IMR-90 (cell line): ENCODE data around the gene CLSTN3. TPM values are rescaled to one million over a fixed set of nuclear protein-coding genes. Genes with fewer than 3 reads are reported as not detected.

Source experiments
- ATAC-seq: fragments of 200-7000 bp; cut with Tn5 transposase; 2 replicates; pipeline ENCODE4 v1.9.1; 2020; ENCODE audit warnings: low read depth, mild to moderate bottlenecking, moderate library complexity
- BruUV-seq: library from RNA; stranded (reverse); fragments of 400-500 nt; replicated peaks from 2 replicates; lab custom pipeline; 2021; lab: Mats Ljungman, UMichigan
- CTCF ChIA-PET: fragments of 300-600 bp; formaldehyde crosslinking; extraction: SDS; loops from one replicate; lab custom pipeline; 2021; ENCODE audit warnings: antibody characterized with exemption; lab: Yijun Ruan, JAX
- POLR2A ChIA-PET: fragments of 300-600 bp; sonication (Branson Sonifier 250); formaldehyde crosslinking; loops from one replicate; lab custom pipeline; 2022; ENCODE audit warnings: antibody characterized with exemption; ENCODE audit not compliant: unreplicated experiment; lab: Charles Lee
- DNase-seq: peaks from one replicate; pipeline ENCODE4 v3.0.0; 2013
- H2AFZ ChIP-seq: replicated peaks from 2 replicates; pipeline ENCODE3; 2013; ENCODE audit warnings: low read length, mild to moderate bottlenecking; ENCODE audit not compliant: poor library complexity
- H2AK5ac ChIP-seq: 2 replicates; pipeline ENCODE4 v1.6.1; 2013; ENCODE audit warnings: low read depth, low read length, inconsistent platforms
- H2AK9ac ChIP-seq: replicated peaks from 2 replicates; pipeline ENCODE3; 2013; ENCODE audit warnings: mild to moderate bottlenecking, low read depth, low read length, moderate library complexity; ENCODE audit not compliant: poor library complexity
- H2BK120ac ChIP-seq: 2 replicates; pipeline ENCODE4 v1.6.1; 2013; ENCODE audit warnings: low read depth, low read length, inconsistent platforms
- H2BK15ac ChIP-seq: 3 replicates; pipeline ENCODE4 v1.6.1; 2013; ENCODE audit warnings: low read depth, low read length, inconsistent platforms
- H2BK20ac ChIP-seq: 2 replicates; pipeline ENCODE4 v1.6.1; 2013; ENCODE audit warnings: low read depth, mild to moderate bottlenecking, inconsistent platforms, low read length, moderate library complexity
- H2BK5ac ChIP-seq: 2 replicates; pipeline ENCODE4 v1.6.1; 2013; ENCODE audit warnings: mild to moderate bottlenecking, low read depth, low read length, inconsistent platforms; ENCODE audit not compliant: poor library complexity, severe bottlenecking
- H3K14ac ChIP-seq: replicated peaks from 2 replicates; pipeline ENCODE4 v1.6.1; 2013; ENCODE audit warnings: low read depth, low read length, inconsistent platforms
- H3K18ac ChIP-seq: 2 replicates; pipeline ENCODE4 v1.6.1; 2013; ENCODE audit warnings: low read depth, low read length, control low read depth
- H3K23ac ChIP-seq: 2 replicates; pipeline ENCODE4 v1.6.1; 2013; ENCODE audit warnings: low read depth, low read length, inconsistent platforms
- H3K27ac ChIP-seq: 2 replicates; pipeline ENCODE4 v1.5.1; 2013; ENCODE audit warnings: mild to moderate bottlenecking, control low read depth, low read length; ENCODE audit not compliant: insufficient read depth
- H3K27me3 ChIP-seq: 2 replicates; pipeline ENCODE4 v1.6.1; 2013; ENCODE audit warnings: low read length; ENCODE audit not compliant: control insufficient read depth, insufficient read depth
- H3K36me3 ChIP-seq: 2 replicates; pipeline ENCODE4 v1.6.1; 2013; ENCODE audit warnings: low read length, mixed read lengths; ENCODE audit not compliant: control insufficient read depth, insufficient read depth
- H3K4ac ChIP-seq: 2 replicates; pipeline ENCODE4 v1.6.1; 2013; ENCODE audit warnings: low read depth, low read length, inconsistent platforms
- H3K4me1 ChIP-seq: 2 replicates; pipeline ENCODE4 v1.6.1; 2013; ENCODE audit warnings: low read length, mixed read lengths; ENCODE audit not compliant: control insufficient read depth, insufficient read depth
- H3K4me2 ChIP-seq: 2 replicates; pipeline ENCODE4 v1.6.1; 2013; ENCODE audit warnings: low read depth, mild to moderate bottlenecking, control low read depth, low read length, moderate library complexity
- H3K4me3 ChIP-seq: 2 replicates; pipeline ENCODE4 v1.5.1; 2013; ENCODE audit warnings: low read depth, mild to moderate bottlenecking, control low read depth, low read length, moderate library complexity; ENCODE audit not compliant: insufficient read depth
- H3K56ac ChIP-seq: 2 replicates; pipeline ENCODE4 v1.6.1; 2013; ENCODE audit warnings: low read length, inconsistent platforms; ENCODE audit not compliant: insufficient read depth; ENCODE audit errors: extremely low read depth
- H3K79me1 ChIP-seq, 2 experiments: 2 replicates each; pipeline ENCODE4 v1.6.1; 2013; ENCODE audit warnings: low read length in 2 of 2, inconsistent platforms in 1 of 2, low read depth in 1 of 2
- H3K9ac ChIP-seq: 2 replicates; pipeline ENCODE4 v1.6.1; 2013; ENCODE audit warnings: low read depth, low read length, control low read depth
- H3K9me1 ChIP-seq: 2 replicates; pipeline ENCODE4 v1.6.1; 2013; ENCODE audit warnings: low read length, inconsistent platforms; ENCODE audit not compliant: insufficient read depth
- H3K9me3 ChIP-seq: 2 replicates; pipeline ENCODE4 v1.6.1; 2013; ENCODE audit warnings: low read length; ENCODE audit not compliant: control insufficient read depth, insufficient read depth
- H4K20me1 ChIP-seq: 2 replicates; pipeline ENCODE4 v1.6.1; 2013; ENCODE audit warnings: low read length, inconsistent platforms; ENCODE audit not compliant: insufficient read depth
- H4K5ac ChIP-seq: 2 replicates; pipeline ENCODE4 v1.6.1; 2013; ENCODE audit warnings: mild to moderate bottlenecking, low read depth, low read length, control low read depth
- H4K8ac ChIP-seq, 2 experiments: 2 replicates each; pipeline ENCODE4 v1.6.1; 2013; ENCODE audit warnings: low read depth in 2 of 2, low read length in 2 of 2, control low read depth in 1 of 2, inconsistent platforms in 1 of 2
- H4K91ac ChIP-seq: 2 replicates; pipeline ENCODE4 v1.6.1; 2013; ENCODE audit warnings: low read depth, low read length, inconsistent platforms; ENCODE audit not compliant: insufficient read depth
- FOS ChIP-seq: fragments of 150-350 bp; IDR thresholded peaks from 2 replicates; pipeline ENCODE4 v1.6.1; 2016; ENCODE audit warnings: low read depth, low read length
- MAZ ChIP-seq: IDR thresholded peaks from 2 replicates; pipeline ENCODE4 v1.6.1; 2012; ENCODE audit warnings: low read depth, mild to moderate bottlenecking, low read length, improper control_type of control experiment, moderate library complexity, borderline replicate concordance
- MXI1 ChIP-seq: IDR thresholded peaks from 2 replicates; pipeline ENCODE4 v1.6.1; 2012; ENCODE audit warnings: low read depth, mild to moderate bottlenecking, low read length, moderate library complexity, borderline replicate concordance
- NFE2L2 ChIP-seq: fragments of 150-350 bp; IDR thresholded peaks from 2 replicates; pipeline ENCODE4 v1.6.1; 2016; ENCODE audit warnings: low read depth, mild to moderate bottlenecking, low read length
- POLR2A ChIP-seq: IDR thresholded peaks from 2 replicates; pipeline ENCODE4 v1.6.1; 2012; ENCODE audit warnings: mild to moderate bottlenecking, low read depth, low read length
- RAD21 ChIP-seq: IDR thresholded peaks from 2 replicates; pipeline ENCODE4 v1.6.1; 2012; ENCODE audit warnings: low read length, improper control_type of control experiment
- RCOR1 ChIP-seq: IDR thresholded peaks from 2 replicates; pipeline ENCODE4 v1.6.1; 2012; ENCODE audit warnings: mild to moderate bottlenecking, low read length, improper control_type of control experiment; ENCODE audit not compliant: insufficient replicate concordance
- RFX5 ChIP-seq: IDR thresholded peaks from 2 replicates; pipeline ENCODE4 v1.8.0; 2012; ENCODE audit warnings: low read depth, mild to moderate bottlenecking, low read length, moderate library complexity
- SMC3 ChIP-seq: fragments of 150-350 bp; IDR thresholded peaks from 2 replicates; pipeline ENCODE4 v1.6.1; 2016; ENCODE audit warnings: low read depth, mild to moderate bottlenecking, antibody characterized with exemption, low read length, moderate library complexity
- WGBS, 2 experiments: methylation state at CpG; one replicate each; pipeline versions ENCODE4 v1.1.5 to v1.1.7; 2013; ENCODE audit warnings: missing lambda C conversion rate in 2 of 2; ENCODE audit not compliant: insufficient read length in 1 of 2; ENCODE audit errors: extremely low coverage in 2 of 2; 5-methylcytosine and 5-hydroxymethylcytosine counted together
- dilution Hi-C: fragments of 300-500 bp; cut with HindIII; formaldehyde crosslinking; loops from one replicate; pipeline ENCODE4 v1.14.3; 2018; ENCODE audit warnings: low sequenced_read_pairs; ENCODE audit not compliant: unreplicated experiment
- in situ Hi-C: fragments of 300-500 bp; cut with MboI; formaldehyde crosslinking; loops from 3 replicates; pipeline ENCODE4 v1.14.3; 2019; ENCODE audit warnings: low sequenced_read_pairs, inconsistent platforms, mixed read lengths
- intact Hi-C: fragments of 100-400 bp; cut with micrococcal nuclease; formaldehyde crosslinking; loops from 2 replicates; pipeline ENCODE4 v1.10.0; 2022
- polyA plus RNA-seq, 3 experiments: library from polyadenylated mRNA; depleted of rRNA; stranded (reverse); fragments of >200 nt; gene quantifications; 2 replicates each; pipeline ENCODE4 v1.2.3, GENCODE V29; 2012; ENCODE audit warnings: low replicate concordance in 1 of 3
- total RNA-seq: library from RNA; depleted of rRNA; stranded (reverse); fragments of >200 nt; gene quantifications from 2 replicates; pipeline ENCODE4 v1.2.3, GENCODE V29; 2012
- TF ChIP-seq, protein P1 (sequence below): fragments of 150-350 bp; IDR thresholded peaks from 2 replicates; pipeline ENCODE4 v1.6.1; 2017; ENCODE audit warnings: mild to moderate bottlenecking, antibody characterized with exemption, low read length, low read depth

Gene CLSTN3
- total and polyA plus RNA-seq, 2 of the 4 experiments (the other 2 are of a cell fraction) = 4.1 to 16.4 TPM

DNA sequence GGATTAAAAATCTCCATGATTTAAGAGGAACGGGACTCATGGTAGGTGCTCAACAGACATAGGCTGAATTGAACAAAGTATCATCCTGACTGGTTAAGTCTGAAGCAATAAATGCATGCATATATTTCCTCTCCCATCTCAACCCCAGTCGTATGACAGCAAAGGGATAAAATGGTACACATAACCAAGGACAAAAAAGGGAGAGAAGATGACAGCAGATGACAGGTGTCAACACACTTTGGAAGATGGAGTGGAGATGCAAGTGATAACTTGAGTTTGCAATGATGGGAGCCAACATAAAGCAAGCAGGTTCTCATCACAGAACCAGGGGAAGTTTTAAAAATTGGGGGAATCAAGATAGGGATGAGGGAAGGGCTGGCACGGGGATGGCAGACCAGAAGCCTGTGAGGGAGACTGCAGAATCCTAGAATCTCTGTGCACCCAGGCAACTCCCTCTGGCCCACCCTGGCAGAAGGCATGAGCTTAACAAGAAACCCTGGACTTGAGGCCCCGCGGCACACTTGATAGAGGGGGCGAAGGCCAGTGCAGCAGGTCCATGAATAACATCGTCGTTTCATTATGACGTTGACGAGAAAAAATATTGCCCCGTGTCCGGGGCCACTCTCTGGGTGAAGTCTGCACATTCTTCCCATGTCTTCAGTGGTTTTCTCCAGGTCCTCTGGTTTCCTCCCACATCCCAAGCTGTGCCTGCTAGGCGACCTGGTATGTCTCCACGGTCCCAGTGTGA lies 26.2 kb upstream of the CLSTN3 start (continued):
- TF ChIP-seq RCOR1 = no peak

DNA sequence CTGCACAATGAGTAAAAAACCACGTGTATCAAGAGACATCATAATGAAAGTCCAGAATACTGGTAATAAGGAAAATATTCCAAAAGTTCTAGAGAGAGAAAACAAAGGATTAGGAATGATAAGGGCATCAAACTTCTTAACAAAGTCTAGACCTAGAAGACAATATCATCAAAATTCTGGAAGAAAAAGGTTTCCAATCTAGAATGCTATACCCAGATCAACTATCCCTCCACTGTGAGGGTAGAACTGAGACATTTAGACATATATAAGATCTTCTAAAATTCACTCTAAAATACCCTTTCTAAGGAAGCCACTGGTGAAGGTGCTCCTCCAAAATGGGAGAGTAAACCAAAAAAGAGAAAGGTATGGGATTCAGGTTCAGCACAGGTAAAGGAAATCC lies 24.1 kb upstream of the CLSTN3 start:
- no peak overlapping the region for H4K8ac ChIP-seq
- no peak for ATAC-seq
- H3K4ac ChIP-seq = no peak overlapping the region
- H2BK15ac ChIP-seq = no peak overlapping the region
- POLR2A ChIA-PET = no interaction called here
- no peak overlapping the region for H2BK120ac ChIP-seq
- in situ Hi-C loops (no loop called here), dilution Hi-C loops (no loop called here), intact Hi-C loops (no loop called here)
- no CpG with 5 or more reads among the region's 1 CpG for WGBS, 2 experiments
- H3K14ac ChIP-seq = no peak overlapping the region
- H4K20me1 ChIP-seq = peaks cover 4% of the 10 kb centered on the region
- no peak for DNase-seq
- H3K4me1 ChIP-seq = peaks cover 9% of the 10 kb centered on the region; the same call in 1 of the 2 replicates
- no peak overlapping the region for H2AK9ac ChIP-seq
- peaks cover 18% of the 10 kb centered on the region for H3K36me3 ChIP-seq
- no peak overlapping the region for H2AK5ac ChIP-seq
- no peaks in the 10 kb centered on the region for H3K27me3 ChIP-seq
- BruUV-seq = no TSS peak
- H3K23ac ChIP-seq = no peak overlapping the region
- no peak overlapping the region for H3K4me3 ChIP-seq
- no peak overlapping the region for H3K18ac ChIP-seq
- no peak overlapping the region for H2AFZ ChIP-seq
- H3K27ac ChIP-seq = no peak overlapping the region
- H4K91ac ChIP-seq = no peak overlapping the region
- peaks cover 33 to 61% of the 10 kb centered on the region in 2 experiments for H3K79me1 ChIP-seq
- no peak overlapping the region for H4K5ac ChIP-seq
- TF ChIP-seq NFE2L2 (no peak), RCOR1 (no peak), MXI1 (no peak), MAZ (no peak), RFX5 (no peak), RAD21 (no peak), FOS (no peak), POLR2A (no peak), SMC3 (no peak)
- TF ChIP-seq, protein P1, sequence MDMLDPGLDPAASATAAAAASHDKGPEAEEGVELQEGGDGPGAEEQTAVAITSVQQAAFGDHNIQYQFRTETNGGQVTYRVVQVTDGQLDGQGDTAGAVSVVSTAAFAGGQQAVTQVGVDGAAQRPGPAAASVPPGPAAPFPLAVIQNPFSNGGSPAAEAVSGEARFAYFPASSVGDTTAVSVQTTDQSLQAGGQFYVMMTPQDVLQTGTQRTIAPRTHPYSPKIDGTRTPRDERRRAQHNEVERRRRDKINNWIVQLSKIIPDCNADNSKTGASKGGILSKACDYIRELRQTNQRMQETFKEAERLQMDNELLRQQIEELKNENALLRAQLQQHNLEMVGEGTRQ = no peak
- no peak overlapping the region for H2BK20ac ChIP-seq
- H3K9me3 ChIP-seq = no peaks in the 10 kb centered on the region
- H3K56ac ChIP-seq = no peak overlapping the region
- CTCF ChIA-PET = no interaction called here
- H3K4me2 ChIP-seq = no peak overlapping the region
- no peak overlapping the region for H3K9ac ChIP-seq
- H2BK5ac ChIP-seq = no peak overlapping the region
- H3K9me1 ChIP-seq = peaks cover 9% of the 10 kb centered on the region; the same call in 1 of the 2 replicates
